Activated naive CD4-positive, alpha-beta T cell (primary cell): ENCODE data around the gene VWDE.
"Not testable (repeated sequence)": the region's sequence is repeated elsewhere in the genome, so short reads cannot be mapped to it uniquely, and the experiment has no call there.

Source experiments
- DNase-seq, 4 experiments: peaks; one replicate each; lab custom pipeline; 2025; lab: John Stamatoyannopoulos, UW

The VWDE gene

DNA sequence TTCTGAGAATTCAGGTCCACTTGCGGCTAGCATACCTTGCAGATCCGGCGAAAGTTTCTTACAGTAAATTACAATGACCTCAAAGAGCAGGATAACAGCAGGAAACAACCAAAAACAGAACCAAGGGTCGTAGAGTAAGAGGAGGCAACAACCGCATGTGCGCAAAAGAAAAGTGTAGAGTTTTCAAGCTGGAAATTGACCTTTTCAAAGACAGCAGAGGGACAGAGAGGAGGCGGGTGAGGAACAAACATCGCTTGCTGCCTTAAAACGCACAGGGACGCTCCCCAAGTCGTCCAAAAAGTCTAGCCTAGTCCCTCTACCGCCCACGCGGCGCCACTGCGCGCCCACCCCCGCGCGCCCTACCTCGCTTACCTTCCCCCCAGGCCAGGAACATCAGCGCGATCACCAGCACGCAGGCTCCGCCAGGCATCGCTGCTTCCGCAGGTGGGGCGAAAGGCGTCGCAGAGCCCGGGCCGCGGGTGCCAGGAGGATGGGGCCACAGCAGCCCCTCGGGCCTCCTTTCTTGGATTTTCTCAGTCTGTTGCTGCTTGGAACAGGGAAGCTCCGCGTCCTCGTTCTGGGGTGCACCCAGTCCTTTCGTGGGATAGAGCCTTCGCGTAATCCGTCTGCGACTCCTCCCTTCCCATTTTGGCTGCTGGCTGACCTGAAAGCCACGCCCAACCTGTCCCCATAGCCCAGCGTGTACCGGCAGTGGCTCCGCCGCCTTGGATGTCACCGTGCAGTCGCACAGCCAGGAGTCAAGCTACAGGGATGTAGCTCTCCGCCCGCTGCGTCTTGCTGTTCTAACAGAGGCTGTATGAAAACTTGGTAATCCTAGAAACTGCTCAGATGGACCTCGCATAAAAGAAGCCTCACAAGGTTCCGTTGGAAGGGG, at the start of gene VWDE:
Gene VWDE, minus strand, starts transcription at position 579 of the 895 bp plus-strand sequence. Its CDS starts 149 bp downstream, at position 430.
- DNase-seq = peak in 1 of 4 experiments; percentile 6

DNA sequence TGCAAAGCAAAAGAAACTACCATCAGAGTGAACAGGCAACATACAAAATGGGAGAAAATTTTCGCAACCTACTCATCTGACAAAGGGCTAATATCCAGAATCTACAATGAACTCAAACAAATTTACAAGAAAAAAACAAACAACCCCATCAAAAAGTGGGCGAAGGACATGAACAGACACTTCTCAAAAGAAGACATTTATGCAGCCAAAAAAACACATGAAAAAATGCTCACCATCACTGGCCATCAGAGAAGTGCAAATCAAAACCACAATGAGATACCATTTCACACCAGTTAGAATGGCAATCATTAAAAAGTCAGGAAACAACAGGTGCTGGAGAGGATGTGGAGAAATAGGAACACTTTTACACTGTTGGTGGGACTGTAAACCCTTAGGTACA, 49.5 kb upstream of the VWDE start:
- not testable (repeated sequence) for DNase-seq

DNA sequence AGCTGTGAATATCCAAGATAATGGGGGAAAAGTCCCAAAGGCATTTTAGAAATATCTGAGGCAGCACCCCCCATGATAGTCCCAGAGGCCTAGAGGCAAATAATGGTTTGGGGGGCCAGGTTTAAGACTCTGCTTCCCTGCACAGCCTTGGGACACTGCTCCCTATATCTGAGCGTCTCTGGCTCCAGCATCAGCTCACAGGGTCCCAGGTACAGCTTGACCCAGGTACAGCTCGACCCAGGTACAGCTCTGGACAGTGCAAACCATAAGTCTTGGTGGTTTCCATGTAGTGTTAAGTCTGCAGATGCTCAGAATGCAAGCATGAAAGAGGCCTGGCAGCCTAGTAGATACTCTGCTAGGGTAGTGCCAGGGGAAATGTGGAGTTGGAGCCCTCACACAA, 47.0 kb upstream of the VWDE start:
- no peak for DNase-seq

DNA sequence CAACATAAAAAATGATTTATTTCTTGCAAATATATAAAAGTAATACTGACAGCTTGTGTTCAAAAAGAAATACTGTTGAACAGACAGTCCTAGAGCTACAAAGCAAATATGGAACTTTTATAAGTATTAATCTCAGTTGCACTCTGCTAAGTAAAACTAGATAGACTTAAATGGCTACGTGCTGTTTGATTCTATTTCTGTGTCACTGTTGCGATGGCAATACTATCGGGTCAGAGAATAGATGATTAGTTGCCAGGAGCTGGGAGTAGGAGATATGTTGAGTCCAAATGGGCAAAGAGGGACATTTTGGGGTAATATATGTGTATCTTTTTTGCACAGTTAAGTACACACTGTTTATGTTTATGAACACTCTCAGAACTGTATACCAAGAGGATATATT, 41.1 kb upstream of the VWDE start:
- no peak for DNase-seq

DNA sequence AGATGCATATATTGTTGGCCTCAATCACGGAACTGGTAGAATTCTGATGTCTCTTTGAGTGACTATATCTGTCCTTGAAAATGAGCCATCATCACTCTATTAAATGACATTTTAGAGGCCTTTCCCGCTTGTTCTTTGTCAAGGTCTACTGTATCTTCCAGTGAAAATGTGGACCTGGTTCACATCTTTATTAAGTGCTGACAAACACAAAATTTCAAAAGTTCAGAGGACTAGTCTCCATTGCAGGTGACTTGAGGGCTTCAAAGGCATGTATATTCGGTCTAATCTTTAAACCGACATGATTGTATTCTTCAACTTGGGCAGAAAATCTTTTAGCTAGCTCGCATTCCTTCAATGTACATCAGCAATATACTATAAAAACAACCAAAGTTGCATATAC, 36.6 kb upstream of the VWDE start:
- DNase-seq = no peak

DNA sequence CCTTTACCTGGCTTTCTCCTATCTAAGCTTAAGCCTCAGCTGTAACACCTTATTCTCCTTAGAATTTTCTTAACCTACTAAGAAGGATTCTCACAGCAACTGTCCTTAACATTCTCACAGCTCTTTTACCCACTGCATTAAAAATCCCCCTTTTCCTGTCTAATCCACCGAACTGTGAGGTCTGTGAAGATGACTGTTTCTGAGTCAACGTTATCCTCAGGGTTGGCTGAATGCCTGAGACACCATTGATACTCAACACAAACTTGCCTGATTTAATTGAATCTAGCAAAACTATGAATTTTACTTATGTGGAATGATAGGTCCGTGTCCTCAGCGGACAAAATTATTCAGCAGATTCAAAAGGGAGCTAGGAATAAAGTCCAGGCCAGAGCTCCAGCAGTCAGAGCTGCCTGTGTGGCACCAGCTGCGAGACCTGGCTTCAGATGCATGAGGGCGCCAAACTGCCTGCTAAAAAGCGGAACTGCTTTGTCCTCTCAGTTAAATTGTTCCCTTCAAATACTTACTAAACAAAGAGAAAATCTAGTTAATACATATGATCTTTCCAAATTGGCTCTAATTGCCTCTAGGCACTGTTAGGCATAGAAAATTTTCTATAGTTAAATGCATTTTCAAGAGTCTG, 33.4 kb upstream of the VWDE start:
- DNase-seq = no peak

DNA sequence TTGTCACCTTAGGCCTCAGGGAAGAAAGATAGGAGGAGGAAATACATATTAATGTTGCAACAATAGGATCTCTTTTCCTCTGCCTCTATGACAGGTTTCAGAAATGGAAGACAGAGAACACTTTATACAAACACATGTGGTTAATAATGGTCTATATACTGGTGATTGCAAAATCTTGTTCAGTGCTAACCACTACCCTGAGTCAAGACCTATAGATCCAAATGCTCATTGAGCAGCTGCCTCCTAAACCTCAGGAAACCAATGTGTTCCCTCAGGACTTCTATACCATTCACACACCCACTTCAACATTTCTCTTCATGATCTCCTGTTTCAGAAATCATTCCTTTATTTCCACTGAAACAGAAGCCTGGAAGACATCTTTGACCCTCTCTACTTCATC, 32.5 kb upstream of the VWDE start:
- no peak for DNase-seq

DNA sequence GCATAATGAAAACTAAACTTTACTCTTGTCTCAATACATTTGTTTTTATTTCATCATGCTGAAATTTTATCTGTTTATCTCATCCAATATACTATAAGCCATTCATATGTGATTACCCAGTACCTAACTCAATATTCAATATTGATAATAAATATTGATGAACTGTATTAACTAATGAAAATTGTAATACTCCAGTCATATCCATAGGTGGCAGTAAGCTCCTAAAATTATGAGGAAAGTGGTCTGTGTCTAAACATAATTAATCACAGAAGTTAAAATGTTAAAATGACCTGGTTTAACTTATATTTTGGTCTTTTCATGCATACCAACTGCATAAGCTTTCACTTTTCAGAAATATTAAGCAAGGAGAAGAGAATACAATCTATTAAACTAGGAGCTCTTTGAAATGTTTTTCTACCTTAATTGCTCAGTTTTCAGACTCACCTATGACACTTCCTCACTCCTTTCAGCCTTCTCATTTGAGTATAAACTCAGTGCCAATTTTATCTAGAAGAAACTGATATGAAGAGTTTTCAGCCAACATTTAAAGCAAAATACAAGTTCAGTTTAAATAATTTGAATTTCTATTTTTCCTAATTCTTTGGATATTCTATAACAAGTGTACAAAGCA, 30.5 kb upstream of the VWDE start:
- DNase-seq = no peak

DNA sequence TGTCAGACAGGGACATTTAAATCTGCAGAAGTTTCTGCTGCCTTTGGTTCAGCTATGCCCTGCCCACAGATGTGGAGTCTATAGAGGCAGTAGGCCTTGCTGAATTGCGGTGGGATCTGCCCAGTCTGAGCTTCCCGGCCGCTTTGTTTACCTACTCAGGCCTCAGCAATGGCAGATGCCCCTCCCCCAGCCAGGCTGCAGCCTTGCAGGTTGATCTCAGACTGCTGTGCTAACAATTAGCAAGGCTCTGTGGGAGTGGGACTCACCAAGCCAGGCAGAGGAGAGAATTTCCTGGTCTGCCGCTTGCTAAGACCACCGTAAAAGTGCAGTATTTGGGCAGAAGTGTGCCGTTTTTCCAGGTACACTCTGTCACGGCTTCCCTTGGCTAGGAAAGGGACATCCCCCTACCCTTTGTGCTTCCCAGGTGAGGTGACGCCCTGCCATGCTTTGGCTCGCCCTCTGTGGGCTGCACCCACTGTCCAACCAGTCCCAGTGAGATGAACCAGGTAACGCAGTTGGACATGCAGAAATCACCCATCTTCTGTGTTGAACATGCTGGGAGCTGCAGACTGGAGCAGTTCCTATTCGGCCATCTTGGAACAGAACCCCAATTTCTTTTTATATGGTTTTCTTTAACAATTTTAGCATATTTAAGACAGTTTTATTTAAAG, 28.4 kb upstream of the VWDE start:
- no peak for DNase-seq

DNA sequence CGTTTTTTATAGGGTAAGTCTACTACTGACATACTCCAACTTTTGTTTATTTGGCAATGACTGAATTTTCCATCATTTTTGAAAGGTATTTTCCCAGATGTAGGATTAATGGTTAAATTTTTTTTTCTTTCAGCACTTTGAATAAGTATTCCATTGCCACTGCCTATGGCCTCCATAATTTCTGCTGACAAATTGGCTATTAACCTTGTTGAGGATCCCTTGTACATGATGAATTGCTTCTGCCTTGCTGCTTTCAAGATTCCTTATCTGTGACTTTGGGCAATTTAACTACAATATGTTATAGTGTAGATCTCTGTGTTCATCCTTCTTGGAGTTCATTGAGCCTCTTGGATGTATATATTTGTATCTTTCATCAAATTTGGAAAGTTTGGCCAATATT, 21.6 kb upstream of the VWDE start:
- no peak for DNase-seq

DNA sequence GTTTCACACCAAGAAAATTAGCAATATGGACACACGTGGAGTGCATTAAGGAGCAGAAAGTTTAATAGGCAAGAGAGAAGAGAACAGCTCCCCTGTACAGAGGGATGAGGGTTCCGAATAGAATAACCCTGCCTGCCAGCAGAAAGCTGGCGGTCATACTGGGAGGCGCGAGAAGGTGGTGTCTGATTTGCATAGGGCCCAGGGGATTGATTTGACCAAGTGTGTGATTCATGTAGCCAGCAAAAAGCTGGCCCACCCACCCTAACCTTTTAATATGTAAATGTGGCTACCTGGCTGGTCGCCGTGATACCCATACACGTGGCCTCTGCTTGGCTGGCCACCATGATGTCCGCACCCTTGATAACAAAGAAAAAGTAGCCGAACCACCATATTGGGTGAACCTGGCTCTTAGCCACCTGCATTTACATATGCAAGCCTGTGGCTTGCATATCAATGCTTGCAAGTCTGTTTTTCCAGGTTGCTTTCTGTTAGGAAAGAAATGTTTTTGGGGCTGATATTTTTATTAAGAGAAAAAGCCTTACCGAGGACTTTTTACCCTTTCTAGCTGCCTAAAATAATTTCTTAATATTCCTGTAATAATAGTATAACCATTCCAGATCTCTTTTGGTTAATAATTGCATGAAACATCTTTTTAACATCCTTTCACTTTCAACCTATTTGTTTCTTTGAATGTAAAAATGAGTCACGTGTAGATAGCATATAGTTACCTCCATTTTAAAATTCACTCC, 20.5 kb upstream of the VWDE start:
- DNase-seq = no peak

DNA sequence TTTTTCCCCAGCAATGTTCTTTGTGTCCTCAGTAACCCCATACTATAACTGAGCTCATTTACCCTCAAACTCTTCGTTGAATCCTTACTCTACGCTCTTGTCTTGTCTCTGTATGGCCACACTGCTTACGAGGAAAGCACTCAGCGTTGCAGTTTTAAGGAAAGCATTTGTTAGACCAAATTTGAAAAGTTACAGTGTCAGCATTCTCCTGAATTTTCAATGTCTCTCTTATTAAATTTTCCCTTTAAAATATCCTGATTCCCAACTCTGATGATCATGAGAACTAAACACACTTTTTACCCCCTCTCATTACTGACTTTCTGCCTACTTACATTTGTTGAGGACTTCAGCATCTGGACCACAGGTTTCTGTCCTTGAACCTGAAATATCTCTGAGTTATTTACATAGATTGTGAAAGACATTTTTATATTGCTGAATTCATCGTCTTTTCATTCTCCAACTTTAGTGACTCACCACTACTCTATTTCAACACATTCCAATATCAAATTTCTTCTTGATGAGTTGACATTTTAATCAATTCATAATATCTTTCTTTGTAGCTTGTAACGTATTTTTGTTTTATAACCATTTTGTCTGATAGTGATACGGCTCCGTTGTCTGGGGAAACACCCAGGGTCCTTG, 19.8 kb upstream of the VWDE start:
- no peak for DNase-seq

DNA sequence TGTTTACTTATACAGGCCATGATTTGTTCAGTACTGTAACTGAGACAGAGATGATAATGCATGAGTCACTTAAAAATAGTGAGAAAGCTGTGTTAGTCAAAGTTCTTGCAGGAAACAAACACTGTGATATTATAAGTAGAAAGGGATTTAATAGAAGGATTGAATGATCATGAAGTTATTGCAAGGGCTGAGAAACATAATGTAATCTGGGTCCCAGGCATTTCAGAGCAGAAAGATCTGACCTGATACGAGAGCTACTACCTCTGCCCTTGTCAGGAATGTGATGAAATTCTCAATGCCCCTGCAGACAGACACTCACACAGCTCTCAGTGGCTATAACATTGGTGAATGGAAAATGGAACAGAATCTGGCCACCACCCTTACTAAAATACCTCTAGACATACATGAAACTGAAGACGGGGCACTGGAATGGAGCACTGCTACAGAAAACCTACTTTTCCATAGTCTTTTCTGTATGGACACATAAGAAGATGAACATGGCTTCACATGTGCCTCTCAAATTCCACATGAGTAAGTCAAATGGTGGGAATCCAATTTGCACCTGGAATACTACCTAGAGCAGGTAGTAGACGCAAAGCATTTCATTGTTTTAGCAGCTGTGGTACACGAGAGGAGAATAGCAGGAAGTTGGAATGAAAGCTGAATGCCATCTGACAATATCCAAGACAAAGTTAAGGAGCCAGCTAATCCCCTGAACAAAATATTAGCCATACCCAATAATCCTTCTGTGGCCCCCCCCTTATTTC, 19.1 kb upstream of the VWDE start:
- DNase-seq = no peak

DNA sequence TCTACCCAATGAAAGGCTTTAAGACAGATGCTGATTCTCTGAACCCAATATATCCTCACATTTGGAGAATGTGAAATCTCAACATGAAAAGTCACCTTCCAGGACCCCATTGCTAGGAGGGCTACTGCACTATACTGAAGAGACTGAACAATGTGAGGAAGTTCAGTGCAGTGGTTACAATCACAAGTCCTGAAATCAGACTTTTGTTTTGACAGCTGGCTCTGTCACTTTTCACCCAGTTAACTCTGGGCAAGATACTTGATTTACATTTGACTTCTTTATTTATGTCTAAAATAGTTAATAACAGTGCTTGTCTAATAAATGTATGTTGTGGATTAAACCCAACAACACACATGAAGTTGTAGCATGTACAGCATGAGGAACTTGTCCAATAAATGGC, 14.8 kb upstream of the VWDE start:
- DNase-seq = no peak

DNA sequence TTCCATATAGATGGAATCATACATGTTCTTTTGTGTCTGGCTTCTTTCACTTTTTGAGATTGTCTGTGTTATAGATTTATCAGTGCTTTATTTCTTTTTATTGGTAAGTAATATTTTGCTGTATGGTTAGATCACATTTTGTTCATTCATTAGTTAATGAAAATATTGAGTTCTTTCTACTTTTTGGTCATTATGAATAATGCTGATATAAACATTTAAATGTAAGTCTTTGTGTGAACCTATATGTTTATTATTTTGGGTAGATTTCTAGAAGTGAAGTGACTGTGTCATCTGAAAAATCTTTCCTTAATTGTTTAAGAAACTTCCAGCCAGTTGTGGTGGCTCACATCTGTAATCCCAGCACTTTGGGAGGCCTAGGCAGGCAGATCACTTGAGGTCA, 11.4 kb upstream of the VWDE start:
- DNase-seq = no peak

DNA sequence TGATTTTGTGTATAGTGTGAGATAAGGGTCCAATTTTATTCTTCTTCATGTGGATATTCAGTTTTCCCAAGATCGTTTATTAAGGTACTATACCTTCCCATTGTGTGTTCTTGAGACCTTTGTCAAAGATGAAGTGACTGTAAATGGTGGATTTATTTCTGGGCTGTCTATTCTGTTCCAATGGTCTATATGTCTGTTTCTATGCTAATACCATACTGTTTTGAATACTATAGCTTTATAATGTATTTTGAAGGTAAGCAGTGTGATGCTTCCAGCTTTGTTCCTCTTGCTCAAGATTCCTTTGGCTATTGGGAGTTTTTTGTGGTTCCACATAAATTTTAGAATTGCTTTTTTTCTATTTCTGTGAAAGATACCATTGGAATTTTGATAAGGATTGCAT, 8.7 kb upstream of the VWDE start:
- no peak for DNase-seq

DNA sequence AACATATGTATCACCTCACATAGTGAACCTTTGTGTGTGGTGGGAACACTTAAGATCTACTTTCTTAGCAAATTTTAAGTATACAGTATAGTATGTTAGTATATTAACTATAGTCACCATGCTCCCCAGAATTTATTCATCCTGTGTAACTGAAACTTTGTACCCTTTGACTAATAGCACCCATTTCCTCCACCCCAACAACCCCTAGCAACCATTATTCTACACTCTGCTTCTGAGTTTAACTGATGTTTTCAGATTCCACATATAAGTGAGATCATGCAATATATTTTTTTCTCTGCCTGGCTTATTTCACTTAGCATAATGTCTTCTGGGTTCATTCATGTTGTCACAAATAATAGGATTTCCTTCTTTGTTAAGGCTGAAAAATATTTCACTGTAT, 6.9 kb upstream of the VWDE start:
- no peak for DNase-seq

DNA sequence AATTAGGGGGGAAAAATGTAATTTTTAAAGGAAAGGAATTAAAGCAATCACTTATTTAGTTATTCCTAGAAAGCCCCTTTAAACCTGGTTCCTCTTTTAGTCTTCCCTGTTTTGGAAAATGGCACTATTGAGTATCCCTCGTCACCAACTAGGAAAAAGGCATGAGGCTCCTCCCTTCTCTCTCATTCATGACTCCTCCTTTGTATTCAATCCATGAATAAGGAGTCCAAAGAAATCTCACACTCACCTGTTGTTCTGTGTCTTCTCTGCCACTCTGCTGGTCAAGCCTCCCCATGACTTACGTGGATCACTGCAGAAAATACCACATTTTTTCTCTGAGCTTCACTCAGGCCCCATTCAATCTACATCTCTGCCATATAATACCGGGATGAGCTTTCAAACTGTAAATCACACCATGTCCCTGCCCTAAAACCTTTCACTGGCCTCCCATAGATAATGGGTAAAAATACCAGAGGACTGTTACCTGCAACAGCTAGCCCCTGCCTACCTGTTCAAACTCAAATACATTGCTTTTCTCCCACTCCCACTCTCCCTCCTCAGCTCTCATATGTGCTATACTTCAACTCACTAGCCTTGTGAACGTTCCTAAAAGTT, 5.5 kb upstream of the VWDE start:
- DNase-seq = no peak

DNA sequence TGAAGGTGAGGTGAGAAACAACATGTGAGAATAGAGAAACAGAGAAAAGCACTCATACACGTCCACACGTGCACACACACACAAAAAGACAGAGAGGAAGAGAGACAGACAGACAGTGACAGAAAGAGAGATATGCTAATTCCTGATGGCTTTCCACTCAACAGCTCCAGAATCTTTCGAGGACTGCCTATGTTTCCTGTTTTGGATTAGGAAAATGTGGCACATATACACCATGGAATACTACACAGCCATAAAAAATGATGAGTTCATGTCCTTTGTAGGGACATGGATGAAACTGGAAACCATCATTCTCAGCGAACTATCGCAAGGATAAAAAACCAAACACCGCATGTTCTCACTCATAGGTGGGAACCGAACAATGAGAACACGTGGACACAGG, 4.0 kb upstream of the VWDE start:
- not testable (repeated sequence) for DNase-seq

DNA sequence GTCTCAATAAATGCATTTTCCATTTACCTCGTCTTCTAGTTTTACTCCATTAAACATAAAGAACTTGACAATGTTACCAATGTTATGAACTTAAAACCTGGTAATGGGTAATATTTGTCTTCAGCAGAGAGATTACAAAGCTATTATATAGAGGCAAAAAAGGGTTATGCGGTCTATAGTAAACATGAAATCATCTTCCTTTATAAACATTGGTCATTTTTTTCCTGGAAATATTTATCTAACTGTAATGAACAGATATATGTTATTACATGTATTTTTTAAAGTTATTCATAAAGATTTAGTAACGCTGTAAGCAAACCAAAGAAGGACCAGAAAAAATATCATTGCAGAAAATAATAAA, 1.3 kb downstream of the VWDE start:
- no peak for DNase-seq
